Activated T-helper 9 cell treated with anti-CD3 and anti-CD28 coated beads, Interleukin-2, amount 50 U/mL, for 16 hours (primary cell): ENCODE results near the gene CTAGE4.
"Not testable (repeated sequence)": the region's sequence is repeated elsewhere in the genome, so short reads cannot be mapped to it uniquely, and the experiment has no call there.

Experiments used
- DNase-seq: peaks from one replicate; pipeline ENCODE4 v3.0.0-alpha.2; 2020; ENCODE audit warnings: low read depth

CTAGE4 gene

DNA sequence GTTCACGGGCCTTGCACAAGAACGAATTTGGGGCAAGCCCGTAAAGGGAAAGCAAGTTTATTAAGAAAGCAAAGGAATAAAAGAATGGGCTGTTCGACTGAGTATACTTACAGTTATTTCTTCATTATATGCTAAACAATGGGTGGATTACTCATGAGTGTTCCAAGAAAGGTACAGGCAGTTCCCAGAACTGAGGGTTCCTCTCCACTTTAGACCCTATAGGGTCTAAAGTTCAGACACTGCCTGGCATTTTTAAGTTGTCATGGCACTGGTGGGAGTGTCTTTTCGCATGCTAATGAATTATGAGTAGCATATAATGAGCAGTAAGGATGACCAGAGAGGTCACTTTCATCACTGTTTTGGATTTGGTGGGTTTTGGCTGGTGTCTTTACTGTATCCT, 22.0 kb downstream of the CTAGE4 start:
- not testable (repeated sequence) for DNase-seq

DNA sequence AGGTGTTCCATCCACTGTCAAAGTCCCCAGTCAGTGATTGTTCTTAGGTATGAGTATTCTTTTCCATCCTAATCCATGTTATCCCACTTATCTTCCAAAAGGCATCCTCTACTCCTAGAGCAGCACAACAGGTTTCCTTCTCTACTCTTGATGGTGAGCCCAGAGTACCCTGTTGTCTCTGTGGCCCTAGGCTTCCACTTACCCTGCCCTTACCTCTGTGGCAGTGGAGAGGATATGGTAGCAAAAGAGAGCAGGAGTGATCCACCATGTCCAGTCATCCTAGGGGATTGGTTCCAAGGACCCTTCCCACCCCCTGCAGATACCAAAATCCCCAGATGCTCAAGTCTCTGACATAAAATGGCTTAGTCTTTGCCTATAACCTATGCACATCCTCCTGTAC, 33.9 kb downstream of the CTAGE4 start:
- not testable (repeated sequence) for DNase-seq

DNA sequence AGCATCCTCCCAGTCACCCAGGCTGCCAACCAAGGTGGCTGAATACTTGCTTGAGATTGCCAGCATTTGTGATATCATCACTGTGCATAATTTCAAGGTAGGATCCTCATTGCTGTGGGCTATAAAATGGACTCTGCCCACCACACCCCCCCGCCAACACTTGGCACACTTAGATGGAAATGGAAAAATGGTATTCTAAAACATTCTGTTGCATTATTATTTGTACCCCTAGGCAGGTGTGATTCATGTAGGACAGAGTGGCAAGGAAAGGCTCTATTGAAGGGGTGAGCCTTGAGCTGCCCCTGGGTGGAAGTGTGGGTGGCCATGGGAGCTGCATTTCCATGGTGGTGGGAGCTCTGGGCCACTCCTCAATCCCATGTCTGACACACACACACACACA, 35.3 kb downstream of the CTAGE4 start:
- not testable (repeated sequence) for DNase-seq

DNA sequence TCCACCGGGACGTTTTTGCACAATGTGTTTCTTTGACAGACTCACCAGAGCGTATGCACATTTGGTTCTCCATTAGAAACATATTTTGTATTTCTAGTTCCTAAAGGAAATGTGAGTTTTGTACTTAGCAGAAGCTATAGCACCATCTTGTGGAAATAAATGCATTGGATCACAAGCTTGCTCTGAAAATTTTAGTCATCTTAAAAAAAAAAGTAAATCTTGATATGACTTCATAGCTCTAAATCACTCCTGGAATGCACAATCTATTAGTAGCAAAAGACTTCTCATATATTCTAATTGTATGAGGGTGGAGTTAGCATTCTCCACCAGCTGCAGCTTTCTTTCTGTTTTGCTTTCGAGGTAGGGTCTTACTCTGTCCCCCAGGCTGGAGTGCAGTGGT, 35.9 kb downstream of the CTAGE4 start:
- DNase-seq = not testable (repeated sequence)

DNA sequence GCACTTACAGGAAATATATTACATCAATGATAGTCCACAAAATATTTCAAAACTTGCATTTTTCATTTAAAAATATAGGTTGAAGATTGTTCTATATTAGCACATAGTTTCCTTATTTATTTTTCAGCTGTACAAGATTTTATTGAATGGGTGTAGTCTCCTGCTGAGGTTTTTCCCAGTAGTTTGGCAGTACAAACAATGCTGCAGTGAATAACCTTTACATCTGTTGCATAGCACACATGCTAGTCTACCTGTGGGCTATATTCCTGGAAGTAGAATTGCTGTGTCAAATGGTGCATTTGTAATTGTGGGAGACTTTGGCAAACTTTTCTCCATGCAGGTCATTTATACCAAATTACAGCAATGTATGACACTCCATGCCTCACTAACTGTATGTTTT, 37.3 kb downstream of the CTAGE4 start:
- not testable (repeated sequence) for DNase-seq

DNA sequence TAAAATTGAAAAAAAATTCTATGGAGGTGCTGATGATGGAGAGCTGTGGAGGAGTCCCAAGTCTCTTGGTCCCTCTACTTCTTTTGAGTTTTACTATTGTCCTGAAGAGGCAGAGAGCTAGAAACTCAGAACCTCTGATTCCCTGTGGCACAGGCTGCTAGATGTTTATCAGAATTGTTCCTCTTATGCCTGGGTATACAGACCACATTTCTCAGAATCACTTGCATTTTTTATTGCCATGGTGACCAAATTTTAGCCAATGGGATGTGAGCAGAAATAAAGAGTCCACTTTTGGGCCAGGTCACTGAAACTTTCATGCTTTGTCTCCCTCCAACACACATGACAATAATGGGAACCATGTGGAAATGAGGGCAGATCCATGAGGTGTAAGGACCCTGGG, 40.4 kb downstream of the CTAGE4 start:
- not testable (repeated sequence) for DNase-seq

DNA sequence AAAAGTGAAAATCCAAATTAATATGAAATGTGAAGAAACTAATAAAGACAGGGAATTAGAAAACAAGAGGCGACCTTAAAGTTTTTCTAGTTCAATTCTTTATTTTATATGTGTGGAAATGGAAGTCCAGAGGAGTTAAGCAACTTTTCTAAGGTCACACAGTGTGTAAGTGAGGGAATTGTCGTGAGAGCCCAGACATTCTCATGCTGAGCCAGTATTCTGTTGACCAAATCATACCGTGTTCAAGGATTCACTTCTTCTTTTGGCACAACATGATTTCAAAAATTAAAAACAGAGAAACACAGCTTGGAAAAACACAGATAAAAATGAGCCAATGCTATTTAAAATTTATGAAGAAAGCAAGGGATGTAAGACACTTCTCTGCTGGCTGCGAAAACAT, 43.6 kb downstream of the CTAGE4 start:
- DNase-seq = not testable (repeated sequence)

DNA sequence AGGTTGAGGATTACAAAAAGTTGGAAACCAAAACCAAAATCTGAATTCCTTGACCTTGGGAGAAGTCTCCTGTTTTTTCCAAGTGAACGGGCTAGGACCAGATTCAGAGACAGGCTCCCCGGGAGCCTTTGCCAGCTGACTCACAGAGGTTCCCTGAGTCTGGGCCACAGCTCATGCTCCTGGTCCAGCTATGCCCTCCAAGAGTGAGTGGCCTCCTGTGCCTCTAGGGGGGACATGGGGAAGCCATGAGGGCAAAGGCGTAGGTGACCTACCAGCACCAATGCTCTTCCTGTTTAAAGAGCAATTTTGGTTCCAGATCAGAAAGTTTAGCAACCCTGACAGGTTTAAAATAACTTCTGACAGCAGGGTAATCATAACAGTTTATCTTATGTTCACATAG, 45.5 kb downstream of the CTAGE4 start:
- not testable (repeated sequence) for DNase-seq

DNA sequence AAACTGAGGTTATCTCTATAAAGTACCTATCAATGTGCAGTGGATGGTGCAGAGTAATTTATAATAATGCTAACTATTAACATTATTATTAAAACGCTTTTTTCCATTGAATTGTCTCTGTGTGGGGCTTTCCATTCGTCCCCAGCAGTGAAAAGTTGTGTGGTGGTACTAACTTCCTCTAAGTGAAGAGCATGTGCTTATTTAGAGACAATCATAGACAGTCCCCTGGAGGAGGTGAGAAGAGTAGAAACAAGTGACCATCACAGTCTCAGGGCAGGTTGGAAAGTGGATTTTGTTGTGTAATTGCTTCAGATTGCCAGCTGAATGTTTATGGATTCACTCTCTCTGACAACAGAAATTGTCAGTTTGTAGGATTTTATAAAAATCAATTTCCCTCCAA, 47.8 kb downstream of the CTAGE4 start:
- DNase-seq = not testable (repeated sequence)

DNA sequence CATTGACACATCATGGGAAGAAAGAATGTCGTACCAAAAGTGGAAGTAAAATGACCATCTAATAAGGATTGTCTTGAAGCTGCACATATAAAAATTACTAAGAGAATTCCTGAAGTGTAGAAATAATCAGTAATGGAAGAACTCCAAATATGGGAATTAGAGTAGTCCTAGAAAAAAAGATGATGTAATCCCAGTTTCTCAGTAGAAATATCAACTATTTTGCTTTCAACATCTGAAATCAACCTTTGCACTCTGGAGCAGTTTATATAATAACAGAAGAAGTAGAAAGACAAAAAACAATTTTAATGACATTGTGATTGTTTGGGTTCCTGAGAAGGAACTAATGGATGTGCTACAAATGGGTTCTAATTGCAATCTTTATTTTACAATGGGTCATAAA, 49.8 kb downstream of the CTAGE4 start:
- not testable (repeated sequence) for DNase-seq
